NCI-H1092 treated with DMSO at 0.1 percent for 48 hours (cell line): ENCODE results near the gene DUX4.
"Not testable (repeated sequence)": the region's sequence is repeated elsewhere in the genome, so short reads cannot be mapped to it uniquely, and the experiment has no call there.

Experiments
- DNase-seq: peaks from one replicate; lab custom pipeline; 2025; lab: John Stamatoyannopoulos, UW

DUX4 gene

DNA sequence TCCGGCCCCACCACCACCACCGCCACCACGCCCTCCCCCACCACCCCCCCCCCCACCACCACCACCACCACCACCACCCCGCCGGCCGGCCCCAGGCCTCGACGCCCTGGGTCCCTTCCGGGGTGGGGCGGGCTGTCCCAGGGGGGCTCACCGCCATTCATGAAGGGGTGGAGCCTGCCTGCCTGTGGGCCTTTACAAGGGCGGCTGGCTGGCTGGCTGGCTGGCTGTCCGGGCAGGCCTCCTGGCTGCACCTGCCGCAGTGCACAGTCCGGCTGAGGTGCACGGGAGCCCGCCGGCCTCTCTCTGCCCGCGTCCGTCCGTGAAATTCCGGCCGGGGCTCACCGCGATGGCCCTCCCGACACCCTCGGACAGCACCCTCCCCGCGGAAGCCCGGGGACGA, at the start of gene DUX4:
TSS of gene DUX4 (plus strand) at position 347 of the 400 bp plus-strand sequence. CDS start at position 347, 0 bp downstream.
- DNase-seq, result not testable (repeated sequence)

DNA sequence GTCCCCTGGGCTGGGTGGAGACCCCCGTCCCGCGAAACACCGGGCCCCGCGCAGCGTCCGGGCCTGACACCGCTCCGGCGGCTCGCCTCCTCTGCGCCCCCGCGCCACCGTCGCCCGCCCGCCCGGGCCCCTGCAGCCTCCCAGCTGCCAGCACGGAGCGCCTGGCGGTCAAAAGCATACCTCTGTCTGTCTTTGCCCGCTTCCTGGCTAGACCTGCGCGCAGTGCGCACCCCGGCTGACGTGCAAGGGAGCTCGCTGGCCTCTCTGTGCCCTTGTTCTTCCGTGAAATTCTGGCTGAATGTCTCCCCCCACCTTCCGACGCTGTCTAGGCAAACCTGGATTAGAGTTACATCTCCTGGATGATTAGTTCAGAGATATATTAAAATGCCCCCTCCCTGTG, 1.9 kb downstream of the DUX4 start:
- DNase-seq, result not testable (repeated sequence)

DNA sequence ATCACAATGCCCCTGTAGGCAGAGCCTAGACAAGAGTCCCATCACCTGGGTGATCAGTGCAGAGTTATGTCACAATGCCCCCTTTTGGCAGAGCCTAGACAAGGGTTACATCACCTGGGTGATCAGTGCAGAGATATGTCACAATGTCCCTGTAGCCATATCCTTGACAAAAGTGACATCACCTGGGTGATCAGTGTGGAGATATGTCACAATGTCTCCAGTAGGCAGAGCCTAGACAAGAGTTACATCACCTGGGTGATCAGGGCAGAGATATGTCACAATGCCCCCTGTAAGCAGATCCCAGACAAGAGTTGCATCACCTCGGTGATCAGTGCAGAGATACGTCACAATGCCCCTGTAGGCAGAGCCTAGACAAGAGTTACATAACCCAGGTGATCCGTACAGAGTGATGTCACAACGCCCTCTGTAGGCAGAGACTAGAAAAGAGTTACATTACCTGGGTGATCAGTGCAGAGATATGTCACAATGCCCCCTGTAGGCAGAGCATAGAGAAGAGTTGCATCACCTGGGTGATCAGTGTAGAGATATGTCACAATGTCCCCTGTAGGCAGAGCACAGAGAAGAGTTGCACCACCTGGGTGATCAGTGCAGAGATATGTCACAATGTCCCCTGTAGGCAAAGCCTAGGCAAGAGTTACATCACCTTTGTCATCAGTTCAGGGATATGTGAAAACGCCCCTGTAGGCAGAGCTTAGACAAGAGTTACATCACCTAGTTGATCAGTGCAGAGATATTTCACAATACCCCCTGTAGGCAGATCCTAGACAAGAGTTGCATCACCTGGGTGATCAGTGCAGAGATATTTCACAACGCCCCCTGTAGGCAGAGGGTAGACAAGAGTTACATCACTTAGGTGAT, 4.4 kb downstream of the DUX4 start:
- not testable (repeated sequence) for DNase-seq

DNA sequence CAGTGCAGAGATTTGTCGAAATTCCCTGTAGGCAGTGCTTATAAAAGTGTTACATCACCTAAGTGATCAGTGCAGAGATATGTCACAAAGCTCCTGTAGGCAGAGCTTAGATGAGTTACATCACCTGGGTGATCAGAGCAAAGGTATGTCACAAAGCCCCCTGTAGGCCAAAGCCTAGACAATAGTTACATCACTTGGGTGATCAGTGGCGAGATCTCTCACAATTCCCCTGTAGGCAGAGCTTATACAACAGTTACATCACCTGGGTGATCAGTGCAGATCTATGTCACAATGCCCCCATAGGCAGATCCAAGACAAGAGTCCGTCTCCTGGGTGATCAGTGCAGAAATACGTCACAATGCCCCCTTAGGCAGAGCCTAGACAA, 5.0 kb downstream of the DUX4 start:
- not testable (repeated sequence) for DNase-seq

DNA sequence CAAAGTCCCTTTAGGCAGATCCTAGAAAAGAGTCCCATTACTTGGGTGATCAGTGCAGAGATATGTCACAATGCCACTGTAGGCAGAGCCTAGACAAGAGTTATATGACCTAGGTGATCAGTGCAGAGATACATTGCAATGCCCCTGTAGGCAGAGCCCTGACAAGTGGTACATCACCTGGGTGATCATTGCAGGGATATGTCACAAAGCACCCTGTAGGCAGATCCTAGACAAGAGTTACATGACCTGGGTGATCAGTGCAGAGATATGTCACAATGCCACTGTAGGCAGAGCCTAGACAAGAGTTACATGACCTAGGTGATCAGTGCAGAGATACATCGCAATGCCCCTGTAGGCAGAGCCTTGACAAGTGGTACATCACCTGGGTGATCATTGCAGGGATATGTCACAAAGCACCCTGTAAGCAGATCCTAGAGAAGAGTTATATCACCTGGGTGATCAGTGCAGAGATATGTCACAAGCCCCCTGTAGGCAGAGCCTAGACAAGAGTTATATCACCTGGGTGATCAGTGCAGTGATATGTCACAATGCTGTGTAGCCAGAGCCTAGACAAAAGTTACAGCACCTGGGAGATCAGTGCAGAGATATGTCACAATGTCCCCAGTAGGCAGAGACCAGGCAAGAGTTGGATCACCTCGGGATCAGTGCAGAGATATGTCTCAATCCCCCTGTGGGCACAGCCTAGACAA, 5.6 kb downstream of the DUX4 start:
- not testable (repeated sequence) for DNase-seq

DNA sequence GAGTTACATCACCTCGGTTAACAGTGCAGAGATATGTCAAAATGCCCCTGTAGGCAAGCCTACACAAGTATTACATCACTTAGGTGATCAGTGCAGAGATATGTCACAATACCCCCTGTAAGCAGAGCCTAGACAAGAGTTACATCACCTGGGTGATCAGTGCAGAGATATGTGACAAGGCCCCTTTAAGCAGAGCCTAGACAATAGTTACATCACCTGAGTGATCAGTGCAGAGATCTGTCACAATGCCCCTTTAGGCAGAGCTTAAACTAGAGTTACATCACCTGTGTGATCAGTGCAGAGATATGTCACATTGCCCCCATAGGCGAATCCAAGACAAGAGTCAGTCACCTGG, 6.1 kb downstream of the DUX4 start:
- not testable (repeated sequence) for DNase-seq

DNA sequence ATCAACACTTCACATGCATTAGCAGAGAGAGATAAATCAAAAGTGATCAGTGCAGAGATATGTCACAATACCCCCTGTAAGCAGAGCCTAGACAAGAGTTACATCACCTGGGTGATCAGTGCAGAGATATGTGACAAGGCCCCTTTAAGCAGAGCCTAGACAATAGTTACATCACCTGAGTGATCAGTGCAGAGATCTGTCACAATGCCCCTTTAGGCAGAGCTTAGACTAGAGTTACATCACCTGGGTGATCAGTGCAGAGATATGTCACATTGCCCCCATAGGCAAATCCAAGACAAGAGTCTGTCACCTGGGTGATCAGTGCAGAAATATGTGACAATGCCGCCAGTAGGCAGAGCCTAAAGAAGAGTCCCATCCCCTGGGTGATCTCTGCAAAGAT, 7.4 kb downstream of the DUX4 start:
- DNase-seq, result not testable (repeated sequence)

DNA sequence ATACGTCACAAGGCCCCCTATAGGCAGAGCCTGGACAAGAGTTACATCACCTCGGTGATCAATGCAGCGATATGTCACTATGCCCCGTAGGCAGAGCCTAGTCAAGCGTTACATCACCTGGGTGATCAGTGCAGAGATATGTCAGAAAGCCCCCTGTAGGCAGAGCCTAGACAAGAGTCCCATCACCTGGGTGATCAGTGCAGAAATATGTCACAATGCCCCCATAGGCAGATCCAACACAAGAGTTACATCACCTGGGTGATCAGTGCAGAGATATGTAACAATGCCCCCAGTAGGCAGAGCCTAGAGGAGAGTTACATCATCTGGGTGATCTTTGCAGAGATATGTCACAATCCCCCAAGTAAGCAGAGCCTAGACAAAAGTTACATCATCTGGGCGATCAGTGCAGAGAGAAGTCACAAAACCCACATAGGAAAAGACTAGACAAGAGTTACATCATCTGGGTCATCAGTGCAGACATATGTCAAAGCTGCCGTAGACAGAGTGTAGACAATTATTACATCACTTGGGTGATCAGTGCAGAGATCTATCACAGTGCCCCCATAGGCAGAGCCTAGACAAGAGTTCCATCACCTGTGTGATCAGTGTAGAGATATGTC, 8.0 kb downstream of the DUX4 start:
- DNase-seq, result not testable (repeated sequence)

DNA sequence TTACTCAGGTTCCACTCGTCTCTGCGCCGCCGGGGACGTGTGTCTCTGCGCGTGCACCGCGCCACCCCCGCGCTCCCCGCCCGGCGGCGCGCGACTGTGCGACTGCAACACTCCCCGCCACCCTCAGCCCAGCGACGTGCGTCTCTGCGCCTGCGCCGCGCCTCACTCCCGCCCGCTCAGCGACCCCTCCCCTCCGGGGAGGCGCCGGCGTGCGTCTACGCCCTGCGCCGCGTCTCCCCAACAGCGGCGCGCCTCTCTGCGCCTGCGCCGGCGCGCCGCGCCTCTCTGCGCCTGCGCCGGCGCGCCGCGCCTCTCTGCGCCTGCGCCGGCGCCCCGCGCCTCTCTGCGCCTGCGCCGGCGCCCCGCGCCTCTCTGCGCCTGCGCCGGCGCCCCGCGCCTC, 29.9 kb downstream of the DUX4 start:
- DNase-seq, result not testable (repeated sequence)
